OCI-LY1 (cell line): ENCODE measurements around the gene RAPGEF2.

Experiments
- H2AFZ ChIP-seq: fragments of 200-600 bp; sonication (generic), shearing (Covaris generic); 2 replicates; pipeline ENCODE4 v1.6.0; 2014; ENCODE audit warnings: antibody characterized with exemption, mild to moderate bottlenecking, low read length
- H3F3A ChIP-seq: fragments of 200-600 bp; sonication (generic), shearing (Covaris generic); 2 replicates; pipeline ENCODE4 v1.6.0; 2014; ENCODE audit warnings: mild to moderate bottlenecking, antibody characterized with exemption, low read length, moderate library complexity; ENCODE audit not compliant: insufficient read depth
- H3K27ac ChIP-seq: fragments of 200-600 bp; sonication (generic); 2 replicates; pipeline ENCODE4 v1.5.1; 2014; ENCODE audit warnings: low read length, mixed run types, mild to moderate bottlenecking, low read depth; ENCODE audit not compliant: poor library complexity, severe bottlenecking
- H3K27me3 ChIP-seq: fragments of 200-600 bp; sonication (generic); 2 replicates; pipeline ENCODE4 v1.6.0; 2014; ENCODE audit warnings: antibody characterized with exemption, mild to moderate bottlenecking, low read length, moderate library complexity; ENCODE audit not compliant: insufficient read depth
- H3K36me3 ChIP-seq: fragments of 200-600 bp; sonication (generic); 2 replicates; pipeline ENCODE4 v1.6.1; 2014; ENCODE audit warnings: mild to moderate bottlenecking, antibody characterized with exemption, low read length, moderate library complexity, mixed read lengths; ENCODE audit not compliant: insufficient read depth
- H3K4me1 ChIP-seq: fragments of 200-600 bp; sonication (generic); 2 replicates; pipeline ENCODE4 v1.5.1; 2014; ENCODE audit warnings: mild to moderate bottlenecking, low read length, moderate library complexity; ENCODE audit not compliant: insufficient read depth, severe bottlenecking
- H3K4me2 ChIP-seq: fragments of 200-600 bp; sonication (generic), shearing (Covaris generic); 2 replicates; pipeline ENCODE4 v1.6.1; 2014; ENCODE audit warnings: low read length
- H3K4me3 ChIP-seq: fragments of 200-600 bp; sonication (generic); 2 replicates; pipeline ENCODE4 v1.5.1; 2014; ENCODE audit warnings: low read length, low read depth, mild to moderate bottlenecking, mixed read lengths; ENCODE audit not compliant: poor library complexity, severe bottlenecking
- H3K79me2 ChIP-seq: fragments of 200-600 bp; shearing (Covaris generic); 2 replicates; pipeline ENCODE4 v1.6.1; 2016; ENCODE audit warnings: mixed run types, low read length, mixed read lengths; ENCODE audit not compliant: insufficient read depth
- H3K9ac ChIP-seq: fragments of 200-600 bp; sonication (generic), shearing (Covaris generic); 2 replicates; pipeline ENCODE4 v1.6.1; 2014; ENCODE audit warnings: mild to moderate bottlenecking, low read length, mixed read lengths
- H3K9me2 ChIP-seq: fragments of 200-600 bp; sonication (generic), shearing (Covaris generic); 2 replicates; pipeline ENCODE4 v1.6.1; 2014; ENCODE audit warnings: low read depth, mild to moderate bottlenecking, low read length, mixed read lengths
- H3K9me3 ChIP-seq: fragments of 200-600 bp; shearing (Covaris generic); 2 replicates; pipeline ENCODE4 v1.6.1; 2014; ENCODE audit warnings: low read length, mixed read lengths
- H4K20me1 ChIP-seq: fragments of 200-600 bp; sonication (generic), shearing (Covaris generic); 2 replicates; pipeline ENCODE4 v1.6.0; 2016; ENCODE audit warnings: mild to moderate bottlenecking, low read length; ENCODE audit not compliant: insufficient read depth
- EZH2 ChIP-seq: fragments of 200-600 bp; sonication (generic), shearing (Covaris generic); IDR thresholded peaks from 2 replicates; pipeline ENCODE4 v1.8.0; 2017; ENCODE audit warnings: borderline replicate concordance, mixed run types, mild to moderate bottlenecking, antibody characterized with exemption, low read length, moderate library complexity, mixed read lengths
- TF ChIP-seq, protein P1 (sequence below): fragments of 200-600 bp; sonication (generic), shearing (Covaris generic); IDR thresholded peaks from 2 replicates; pipeline ENCODE4 v1.5.1; 2017; ENCODE audit warnings: mild to moderate bottlenecking, antibody characterized with exemption, low read length, moderate library complexity, mixed read lengths

The RAPGEF2 gene

GRCh38 chr4:159153669-159154068 lies 50.8 kb downstream of the RAPGEF2 start:
- H3K79me2 ChIP-seq, result no peaks in the 10 kb centered on the region

DNA sequence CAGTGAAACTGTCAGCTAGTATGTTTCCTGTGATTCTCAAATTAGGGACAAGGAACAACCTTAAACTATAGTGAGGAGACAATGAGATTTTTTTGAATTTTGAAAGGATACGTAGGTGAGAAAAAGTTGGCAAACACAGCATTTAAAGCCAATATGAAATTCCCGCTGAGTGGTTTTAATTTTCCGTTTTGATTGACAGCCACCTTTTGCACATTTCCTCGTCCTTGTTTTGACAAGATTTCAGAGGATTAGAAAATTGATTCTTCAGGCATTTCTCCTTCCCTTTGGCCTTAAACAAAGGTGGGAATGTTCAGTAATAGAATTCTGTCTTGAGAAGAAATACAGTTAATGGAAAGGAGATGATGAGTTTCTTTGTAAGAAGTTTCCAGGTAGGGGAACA lies 52.2 kb downstream of the RAPGEF2 start:
- no peaks in the 10 kb centered on the region for H3K9me2 ChIP-seq
- H3K27me3 ChIP-seq, result no peaks in the 10 kb centered on the region
- no peak overlapping the region for H2AFZ ChIP-seq
- no peaks in the 10 kb centered on the region for H3K4me1 ChIP-seq
- H3K9me3 ChIP-seq, result no peaks in the 10 kb centered on the region
- no peaks in the 10 kb centered on the region for H3F3A ChIP-seq
- H4K20me1 ChIP-seq, result no peaks in the 10 kb centered on the region
- no peak overlapping the region for H3K4me3 ChIP-seq
- H3K27ac ChIP-seq, result no peak overlapping the region
- H3K9ac ChIP-seq, result no peak overlapping the region
- H3K79me2 ChIP-seq, result no peaks in the 10 kb centered on the region
- no peak overlapping the region for H3K4me2 ChIP-seq
- H3K36me3 ChIP-seq, result no peaks in the 10 kb centered on the region
- TF ChIP-seq, protein P1, sequence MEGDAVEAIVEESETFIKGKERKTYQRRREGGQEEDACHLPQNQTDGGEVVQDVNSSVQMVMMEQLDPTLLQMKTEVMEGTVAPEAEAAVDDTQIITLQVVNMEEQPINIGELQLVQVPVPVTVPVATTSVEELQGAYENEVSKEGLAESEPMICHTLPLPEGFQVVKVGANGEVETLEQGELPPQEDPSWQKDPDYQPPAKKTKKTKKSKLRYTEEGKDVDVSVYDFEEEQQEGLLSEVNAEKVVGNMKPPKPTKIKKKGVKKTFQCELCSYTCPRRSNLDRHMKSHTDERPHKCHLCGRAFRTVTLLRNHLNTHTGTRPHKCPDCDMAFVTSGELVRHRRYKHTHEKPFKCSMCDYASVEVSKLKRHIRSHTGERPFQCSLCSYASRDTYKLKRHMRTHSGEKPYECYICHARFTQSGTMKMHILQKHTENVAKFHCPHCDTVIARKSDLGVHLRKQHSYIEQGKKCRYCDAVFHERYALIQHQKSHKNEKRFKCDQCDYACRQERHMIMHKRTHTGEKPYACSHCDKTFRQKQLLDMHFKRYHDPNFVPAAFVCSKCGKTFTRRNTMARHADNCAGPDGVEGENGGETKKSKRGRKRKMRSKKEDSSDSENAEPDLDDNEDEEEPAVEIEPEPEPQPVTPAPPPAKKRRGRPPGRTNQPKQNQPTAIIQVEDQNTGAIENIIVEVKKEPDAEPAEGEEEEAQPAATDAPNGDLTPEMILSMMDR, result no peak
- no peak for TF ChIP-seq EZH2

More at GRCh38 chr4:159153669-159154068, 50.8 kb downstream of the RAPGEF2 start:
- no peak overlapping the region for H3K27ac ChIP-seq
- H3K4me3 ChIP-seq, result no peak overlapping the region
- H4K20me1 ChIP-seq, result no peaks in the 10 kb centered on the region
- no peak for TF ChIP-seq EZH2
- TF ChIP-seq, protein P1, result no peak
- H3K4me1 ChIP-seq, result no peaks in the 10 kb centered on the region
- no peak overlapping the region for H3K4me2 ChIP-seq
- no peaks in the 10 kb centered on the region for H3K9me2 ChIP-seq
- H2AFZ ChIP-seq, result no peak overlapping the region
- H3F3A ChIP-seq, result no peaks in the 10 kb centered on the region
- H3K9me3 ChIP-seq, result no peaks in the 10 kb centered on the region
- no peaks in the 10 kb centered on the region for H3K27me3 ChIP-seq
- no peak overlapping the region for H3K9ac ChIP-seq
- no peaks in the 10 kb centered on the region for H3K36me3 ChIP-seq

DNA sequence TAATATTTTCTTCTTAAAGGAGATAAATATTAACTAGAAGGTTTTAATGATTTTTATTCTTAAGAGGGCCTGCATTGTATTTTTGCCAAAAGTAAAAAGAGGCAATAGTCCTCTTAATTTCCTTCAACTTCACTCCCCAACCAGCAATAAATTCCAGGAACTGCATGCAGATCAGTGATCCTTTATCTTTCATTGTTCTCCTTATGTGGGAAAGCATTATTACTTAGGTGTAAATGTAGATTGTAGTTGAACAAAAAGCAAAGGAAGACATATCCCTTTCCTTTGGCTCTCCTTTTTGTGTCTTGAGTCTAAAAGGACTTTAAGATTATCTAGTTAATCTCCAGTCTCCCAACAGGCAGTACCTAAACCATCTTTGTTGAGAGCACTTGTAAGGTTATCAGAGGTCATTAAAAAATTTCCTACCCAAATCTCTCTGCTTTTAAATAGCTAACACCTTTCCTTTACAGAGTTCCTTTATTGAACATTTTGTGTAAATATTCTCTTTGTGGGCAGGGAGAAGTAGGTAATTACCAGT lies 55.3 kb downstream of the RAPGEF2 start:
- Histone ChIP-seq H3K9me2 (no peaks in the 10 kb centered on the region), H3K9me3 (no peaks in the 10 kb centered on the region), H3K79me2 (no peaks in the 10 kb centered on the region), H2AFZ (no peak overlapping the region), H3K4me3 (no peak overlapping the region), H3K36me3 (no peaks in the 10 kb centered on the region), H3K4me1 (no peaks in the 10 kb centered on the region), H3K9ac (no peak overlapping the region), H4K20me1 (no peaks in the 10 kb centered on the region), H3K27me3 (no peaks in the 10 kb centered on the region), H3K4me2 (no peak overlapping the region), H3K27ac (no peak overlapping the region), H3F3A (no peaks in the 10 kb centered on the region)
- TF ChIP-seq, protein P1, result no peak
- no peak for TF ChIP-seq EZH2
